ENCODE data around the gene CAP1.
"Not testable (repeated sequence)": the region's sequence is repeated elsewhere in the genome, so short reads cannot be mapped to it uniquely, and the experiment has no call there.

CAP1 gene

GRCh38 chr1:40034869-40035268, 5.7 kb upstream of the CAP1 start:
- Histone ChIP-seq H3K27ac (ENCODE audit: low read depth, low read length) (no peak overlapping the region), H3K4me3 (ENCODE audit: low read depth, low read length) (no peak overlapping the region), H3K27me3 (ENCODE audit: insufficient read depth, low read length) (no peaks in the 10 kb centered on the region), H3K79me2 (ENCODE audit: control insufficient read depth, insufficient read depth, low read length, unreplicated experiment) (no peaks in the 10 kb centered on the region), H2AFZ (ENCODE audit: low read length, unreplicated experiment) (no peak overlapping the region), H3K36me3 (ENCODE audit: insufficient read depth, low read length) (no peaks in the 10 kb centered on the region), H3K4me1 (ENCODE audit: control insufficient read depth, insufficient read depth, low read length, unreplicated experiment) (peaks cover 24% of the 10 kb centered on the region)

DNA sequence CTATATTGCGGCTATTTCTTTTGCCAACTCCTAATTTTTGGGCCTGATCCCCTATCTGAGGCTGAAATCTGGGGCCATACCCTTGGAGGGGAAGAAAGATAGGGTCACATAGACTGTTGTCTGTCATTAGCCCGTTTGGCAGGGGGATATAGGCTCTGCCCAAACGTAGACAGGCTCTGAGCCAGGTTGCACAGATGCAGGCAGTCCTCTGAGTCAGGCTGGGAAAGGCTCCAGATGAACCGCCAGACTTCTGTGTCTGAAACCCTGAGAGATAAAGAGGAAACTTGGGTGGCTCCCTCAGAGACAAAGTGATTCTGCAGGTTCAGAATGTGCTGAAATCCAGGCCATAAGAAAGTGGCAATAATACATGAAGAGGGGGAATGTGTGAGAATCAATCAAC, 4.0 kb upstream of the CAP1 start:
- H2AFZ ChIP-seq (ENCODE audit: low read length, unreplicated experiment): peak overlapping the region; percentile 67
- peaks cover 10% of the 10 kb centered on the region for H3K79me2 ChIP-seq (ENCODE audit: control insufficient read depth, insufficient read depth, low read length, unreplicated experiment)
- no peak overlapping the region for H3K4me3 ChIP-seq (ENCODE audit: low read depth, low read length)
- peaks cover 24% of the 10 kb centered on the region for H3K4me1 ChIP-seq (ENCODE audit: control insufficient read depth, insufficient read depth, low read length, unreplicated experiment)
- peak overlapping the region; percentile 50; the same call in 1 of the 2 replicates for H3K27ac ChIP-seq (ENCODE audit: low read depth, low read length)
- no peaks in the 10 kb centered on the region for H3K36me3 ChIP-seq (ENCODE audit: insufficient read depth, low read length)
- no peaks in the 10 kb centered on the region for H3K27me3 ChIP-seq (ENCODE audit: insufficient read depth, low read length)

- Histone ChIP-seq H3K79me2 (ENCODE audit: control insufficient read depth, insufficient read depth, low read length, unreplicated experiment) (peaks cover 17% of the 10 kb centered on the region), H3K4me1 (ENCODE audit: control insufficient read depth, insufficient read depth, low read length, unreplicated experiment) (peaks cover 28% of the 10 kb centered on the region), H3K27ac (ENCODE audit: low read depth, low read length) (0 out of 2 replicates have a peak overlapping the region, but pooled peaks have one; percentile 50)
- not testable (repeated sequence) for H2AFZ ChIP-seq (ENCODE audit: low read length, unreplicated experiment); H3K4me3 ChIP-seq (ENCODE audit: low read depth, low read length); H3K36me3 ChIP-seq (ENCODE audit: insufficient read depth, low read length); H3K27me3 ChIP-seq (ENCODE audit: insufficient read depth, low read length)
Measured at GRCh38 chr1:40037254-40037653, 3.3 kb upstream of the CAP1 start.

- Histone ChIP-seq H2AFZ (ENCODE audit: low read length, unreplicated experiment) (no peak overlapping the region), H3K79me2 (ENCODE audit: control insufficient read depth, insufficient read depth, low read length, unreplicated experiment) (peaks cover 32% of the 10 kb centered on the region)
Measured at GRCh38 chr1:40038697-40039096, 1.8 kb upstream of the CAP1 start.

GRCh38 chr1:40039245-40039756, 1.2 kb upstream of the CAP1 start:
- H3K27ac ChIP-seq (ENCODE audit: low read depth, low read length): peak overlapping the region; percentile 95
- H2AFZ ChIP-seq (ENCODE audit: low read length, unreplicated experiment): peak overlapping the region; percentile 27
- peaks cover 38% of the 10 kb centered on the region for H3K79me2 ChIP-seq (ENCODE audit: control insufficient read depth, insufficient read depth, low read length, unreplicated experiment)
- H3K4me3 ChIP-seq (ENCODE audit: low read depth, low read length): peak overlapping the region; percentile 90
- no peaks in the 10 kb centered on the region for H3K27me3 ChIP-seq (ENCODE audit: insufficient read depth, low read length)
- H3K36me3 ChIP-seq (ENCODE audit: insufficient read depth, low read length): peaks cover 3% of the 10 kb centered on the region; the same call in 1 of the 2 replicates
- peaks cover 46% of the 10 kb centered on the region for H3K4me1 ChIP-seq (ENCODE audit: control insufficient read depth, insufficient read depth, low read length, unreplicated experiment)

More at GRCh38 chr1:40038697-40039096, 1.8 kb upstream of the CAP1 start:
- Histone ChIP-seq H3K4me1 (ENCODE audit: control insufficient read depth, insufficient read depth, low read length, unreplicated experiment) (peaks cover 40% of the 10 kb centered on the region), H3K4me3 (ENCODE audit: low read depth, low read length) (no peak overlapping the region; the same call in 1 of the 2 replicates), H3K27me3 (ENCODE audit: insufficient read depth, low read length) (no peaks in the 10 kb centered on the region), H3K36me3 (ENCODE audit: insufficient read depth, low read length) (no peaks in the 10 kb centered on the region), H3K27ac (ENCODE audit: low read depth, low read length) (peak overlapping the region; percentile 95)

DNA sequence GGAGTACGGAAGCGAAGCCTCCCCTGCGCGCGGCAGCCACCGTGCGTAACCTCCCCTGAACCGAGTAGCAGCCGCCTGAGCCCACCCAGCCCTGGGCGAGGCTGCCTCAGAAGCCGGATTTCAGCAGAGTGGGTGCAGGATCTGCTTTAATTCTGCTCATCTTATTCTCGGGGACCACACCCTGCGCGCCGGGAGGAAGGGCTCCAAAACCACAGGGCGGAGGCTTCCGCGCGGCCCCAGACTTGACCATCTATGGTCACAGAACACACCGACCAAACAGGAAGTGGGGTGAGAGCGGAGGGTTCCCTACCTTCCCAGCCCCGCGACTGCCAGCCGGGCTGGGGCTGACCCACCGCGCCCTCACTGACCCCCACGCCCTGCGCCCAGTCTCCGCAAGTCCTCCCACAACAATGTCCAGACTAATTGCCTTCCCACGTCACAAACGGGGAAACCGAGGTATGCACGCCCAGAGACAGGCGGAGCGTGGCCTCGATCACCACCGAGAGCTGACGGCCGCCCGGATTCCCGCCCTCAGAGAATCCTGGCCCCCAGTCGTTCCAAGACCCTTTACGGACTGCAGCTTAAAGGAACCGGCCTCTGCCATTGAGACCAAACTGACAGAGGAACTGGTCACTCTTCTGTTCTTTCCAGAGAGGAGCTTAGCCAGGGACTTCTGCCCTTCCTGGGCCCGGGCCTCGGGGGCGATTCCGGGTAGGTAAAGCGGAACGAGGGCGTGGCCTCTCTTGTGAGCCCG, 595 bp upstream of the CAP1 start:
- H3K4me1 ChIP-seq (ENCODE audit: control insufficient read depth, insufficient read depth, low read length, unreplicated experiment): peaks cover 50% of the 10 kb centered on the region
- H3K4me3 ChIP-seq (ENCODE audit: low read depth, low read length): peak overlapping the region; percentile 90
- H3K27ac ChIP-seq (ENCODE audit: low read depth, low read length): peak overlapping the region; percentile 95
- H3K36me3 ChIP-seq (ENCODE audit: insufficient read depth, low read length): peaks cover 4% of the 10 kb centered on the region; the same call in 1 of the 2 replicates
- H3K27me3 ChIP-seq (ENCODE audit: insufficient read depth, low read length): no peaks in the 10 kb centered on the region
- peaks cover 42% of the 10 kb centered on the region for H3K79me2 ChIP-seq (ENCODE audit: control insufficient read depth, insufficient read depth, low read length, unreplicated experiment)
- peak overlapping the region; percentile 64 for H2AFZ ChIP-seq (ENCODE audit: low read length, unreplicated experiment)

- peaks cover 54% of the 10 kb centered on the region for H3K4me1 ChIP-seq (ENCODE audit: control insufficient read depth, insufficient read depth, low read length, unreplicated experiment)
- H3K27me3 ChIP-seq (ENCODE audit: insufficient read depth, low read length): no peaks in the 10 kb centered on the region
- H3K4me3 ChIP-seq (ENCODE audit: low read depth, low read length): peak overlapping the region; percentile 90
- peak overlapping the region; percentile 52; the same call in 1 of the 2 replicates for H3K27ac ChIP-seq (ENCODE audit: low read depth, low read length)
- peaks cover 58% of the 10 kb centered on the region for H3K79me2 ChIP-seq (ENCODE audit: control insufficient read depth, insufficient read depth, low read length, unreplicated experiment)
- no peak overlapping the region for H2AFZ ChIP-seq (ENCODE audit: low read length, unreplicated experiment)
- peaks cover 10% of the 10 kb centered on the region; the same call in 1 of the 2 replicates for H3K36me3 ChIP-seq (ENCODE audit: insufficient read depth, low read length)
Measured at GRCh38 chr1:40041466-40041838, 923 bp downstream of the CAP1 start.

GRCh38 chr1:40042341-40042740, 1.8 kb downstream of the CAP1 start:
- Histone ChIP-seq H3K27ac (ENCODE audit: low read depth, low read length) (no peak overlapping the region), H3K79me2 (ENCODE audit: control insufficient read depth, insufficient read depth, low read length, unreplicated experiment) (peaks cover 66% of the 10 kb centered on the region), H3K27me3 (ENCODE audit: insufficient read depth, low read length) (no peaks in the 10 kb centered on the region), H3K4me3 (ENCODE audit: low read depth, low read length) (peak overlapping the region; percentile 90), H3K4me1 (ENCODE audit: control insufficient read depth, insufficient read depth, low read length, unreplicated experiment) (peaks cover 46% of the 10 kb centered on the region), H2AFZ (ENCODE audit: low read length, unreplicated experiment) (no peak overlapping the region), H3K36me3 (ENCODE audit: insufficient read depth, low read length) (peaks cover 13% of the 10 kb centered on the region; the same call in 1 of the 2 replicates)

GRCh38 chr1:40044110-40044509, 3.6 kb downstream of the CAP1 start:
- 0 out of 2 replicates have a peak overlapping the region, but pooled peaks have one; percentile 14 for H3K4me3 ChIP-seq (ENCODE audit: low read depth, low read length)
- H3K27me3 ChIP-seq (ENCODE audit: insufficient read depth, low read length): no peaks in the 10 kb centered on the region
- no peak overlapping the region for H3K27ac ChIP-seq (ENCODE audit: low read depth, low read length)
- H3K36me3 ChIP-seq (ENCODE audit: insufficient read depth, low read length): peaks cover 17% of the 10 kb centered on the region; the same call in 1 of the 2 replicates
- H3K4me1 ChIP-seq (ENCODE audit: control insufficient read depth, insufficient read depth, low read length, unreplicated experiment): peaks cover 41% of the 10 kb centered on the region
- peaks cover 83% of the 10 kb centered on the region for H3K79me2 ChIP-seq (ENCODE audit: control insufficient read depth, insufficient read depth, low read length, unreplicated experiment)
- H2AFZ ChIP-seq (ENCODE audit: low read length, unreplicated experiment): no peak overlapping the region

DNA sequence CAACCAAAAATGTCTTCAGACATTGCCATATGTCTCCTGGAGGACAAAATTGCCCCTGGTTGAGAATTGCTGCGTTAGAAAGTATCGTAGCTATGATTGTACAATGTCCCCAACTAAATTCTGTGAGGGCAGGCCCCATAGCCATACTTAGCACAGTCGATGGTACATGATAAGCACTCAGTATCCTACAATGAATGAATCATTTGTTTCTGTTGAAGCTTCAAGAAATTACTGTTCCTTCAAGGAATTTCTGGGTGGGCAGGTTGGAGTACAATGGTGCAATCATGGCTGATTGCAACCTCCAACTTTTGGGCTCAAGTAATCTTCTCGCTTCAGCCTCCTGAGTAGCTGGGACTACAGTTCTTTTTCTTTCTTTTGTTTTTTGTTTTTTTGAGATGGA, 4.7 kb downstream of the CAP1 start:
- H2AFZ ChIP-seq (ENCODE audit: low read length, unreplicated experiment): no peak overlapping the region
- peaks cover 43% of the 10 kb centered on the region for H3K4me1 ChIP-seq (ENCODE audit: control insufficient read depth, insufficient read depth, low read length, unreplicated experiment)
- no peak overlapping the region for H3K27ac ChIP-seq (ENCODE audit: low read depth, low read length)
- H3K27me3 ChIP-seq (ENCODE audit: insufficient read depth, low read length): no peaks in the 10 kb centered on the region
- peaks cover 94% of the 10 kb centered on the region for H3K79me2 ChIP-seq (ENCODE audit: control insufficient read depth, insufficient read depth, low read length, unreplicated experiment)
- H3K36me3 ChIP-seq (ENCODE audit: insufficient read depth, low read length): peaks cover 23% of the 10 kb centered on the region; the same call in 1 of the 2 replicates
- H3K4me3 ChIP-seq (ENCODE audit: low read depth, low read length): no peak overlapping the region

GRCh38 chr1:40045766-40046165, 5.2 kb downstream of the CAP1 start:
- Histone ChIP-seq H3K4me1 (ENCODE audit: control insufficient read depth, insufficient read depth, low read length, unreplicated experiment) (peaks cover 43% of the 10 kb centered on the region), H3K4me3 (ENCODE audit: low read depth, low read length) (no peak overlapping the region), H3K79me2 (ENCODE audit: control insufficient read depth, insufficient read depth, low read length, unreplicated experiment) (peaks cover 97% of the 10 kb centered on the region), H3K36me3 (ENCODE audit: insufficient read depth, low read length) (peaks cover 25% of the 10 kb centered on the region), H2AFZ (ENCODE audit: low read length, unreplicated experiment) (no peak overlapping the region), H3K27me3 (ENCODE audit: insufficient read depth, low read length) (no peaks in the 10 kb centered on the region), H3K27ac (ENCODE audit: low read depth, low read length) (no peak overlapping the region)

Measured in ACC112 (cell line).